ENCODE measurements around the gene GMCL2. TPM values are rescaled to one million over a fixed set of nuclear protein-coding genes. Genes with fewer than 3 reads are reported as not detected.

GMCL2 gene
- total and polyA plus RNA-seq, 9 of the 15 experiments (the other 6 are each of a cell fraction or from before 2014, with no cell fraction given), result 0.04 TPM; not detected in 8

DNA sequence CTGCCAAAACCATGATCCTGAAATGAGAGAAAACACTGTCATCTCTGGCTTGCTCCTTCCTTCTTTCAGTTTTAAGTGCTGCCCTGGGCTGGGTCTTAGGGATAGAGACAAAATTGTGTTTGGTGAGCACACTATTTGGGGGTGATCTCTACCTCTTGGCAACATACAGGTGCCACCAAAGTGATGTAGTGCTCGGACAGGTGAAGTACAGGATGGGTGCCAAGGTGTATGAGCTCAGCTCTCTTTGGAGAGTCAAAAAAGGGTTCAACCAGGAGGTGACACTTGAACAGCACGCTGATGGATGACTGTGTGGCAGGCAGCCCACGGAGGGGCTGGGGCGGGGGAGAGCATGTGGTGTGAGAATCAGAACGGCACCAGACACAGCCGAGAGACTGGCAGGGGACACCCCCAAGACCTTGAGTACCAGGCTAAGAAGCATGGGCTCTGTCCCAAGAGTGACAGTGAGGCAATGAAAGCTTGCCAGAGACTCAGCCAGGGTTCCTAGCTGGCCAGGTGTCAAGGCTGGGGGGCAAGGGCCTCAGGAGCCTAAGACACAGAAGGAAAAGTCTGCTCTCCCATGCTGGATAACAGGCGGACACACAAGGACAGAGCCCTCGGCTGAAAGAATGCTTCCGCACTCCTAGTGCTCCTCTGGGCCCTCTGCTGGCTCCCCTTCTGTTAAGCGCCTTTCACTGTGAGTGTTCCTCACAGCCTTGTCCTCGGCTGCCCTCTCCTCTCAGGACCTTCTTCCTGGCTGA is 36.0 kb downstream of the GMCL2 start (continued):
- TF ChIP-seq, protein P1, sequence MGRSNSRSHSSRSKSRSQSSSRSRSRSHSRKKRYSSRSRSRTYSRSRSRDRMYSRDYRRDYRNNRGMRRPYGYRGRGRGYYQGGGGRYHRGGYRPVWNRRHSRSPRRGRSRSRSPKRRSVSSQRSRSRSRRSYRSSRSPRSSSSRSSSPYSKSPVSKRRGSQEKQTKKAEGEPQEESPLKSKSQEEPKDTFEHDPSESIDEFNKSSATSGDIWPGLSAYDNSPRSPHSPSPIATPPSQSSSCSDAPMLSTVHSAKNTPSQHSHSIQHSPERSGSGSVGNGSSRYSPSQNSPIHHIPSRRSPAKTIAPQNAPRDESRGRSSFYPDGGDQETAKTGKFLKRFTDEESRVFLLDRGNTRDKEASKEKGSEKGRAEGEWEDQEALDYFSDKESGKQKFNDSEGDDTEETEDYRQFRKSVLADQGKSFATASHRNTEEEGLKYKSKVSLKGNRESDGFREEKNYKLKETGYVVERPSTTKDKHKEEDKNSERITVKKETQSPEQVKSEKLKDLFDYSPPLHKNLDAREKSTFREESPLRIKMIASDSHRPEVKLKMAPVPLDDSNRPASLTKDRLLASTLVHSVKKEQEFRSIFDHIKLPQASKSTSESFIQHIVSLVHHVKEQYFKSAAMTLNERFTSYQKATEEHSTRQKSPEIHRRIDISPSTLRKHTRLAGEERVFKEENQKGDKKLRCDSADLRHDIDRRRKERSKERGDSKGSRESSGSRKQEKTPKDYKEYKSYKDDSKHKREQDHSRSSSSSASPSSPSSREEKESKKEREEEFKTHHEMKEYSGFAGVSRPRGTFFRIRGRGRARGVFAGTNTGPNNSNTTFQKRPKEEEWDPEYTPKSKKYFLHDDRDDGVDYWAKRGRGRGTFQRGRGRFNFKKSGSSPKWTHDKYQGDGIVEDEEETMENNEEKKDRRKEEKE (IDR thresholded peaks at IDR 0.05; ENCODE audit: borderline replicate concordance in 1 of 2, control insufficient read depth in 1 of 2, low read depth in 2 of 2, low read length in 1 of 2), result no peak
- no peak for TF ChIP-seq ZBTB7A (IDR thresholded peaks at IDR 0.05; ENCODE audit: borderline replicate concordance, control insufficient read depth, low read depth, low read length)
- no peak for TF ChIP-seq SLC30A9 (CRISPR knock-in tag; IDR thresholded peaks at IDR 0.05)
- TF ChIP-seq NCOA4 (IDR thresholded peaks at IDR 0.05; ENCODE audit: partially characterized antibody), result no peak
- TF ChIP-seq, protein P2, sequence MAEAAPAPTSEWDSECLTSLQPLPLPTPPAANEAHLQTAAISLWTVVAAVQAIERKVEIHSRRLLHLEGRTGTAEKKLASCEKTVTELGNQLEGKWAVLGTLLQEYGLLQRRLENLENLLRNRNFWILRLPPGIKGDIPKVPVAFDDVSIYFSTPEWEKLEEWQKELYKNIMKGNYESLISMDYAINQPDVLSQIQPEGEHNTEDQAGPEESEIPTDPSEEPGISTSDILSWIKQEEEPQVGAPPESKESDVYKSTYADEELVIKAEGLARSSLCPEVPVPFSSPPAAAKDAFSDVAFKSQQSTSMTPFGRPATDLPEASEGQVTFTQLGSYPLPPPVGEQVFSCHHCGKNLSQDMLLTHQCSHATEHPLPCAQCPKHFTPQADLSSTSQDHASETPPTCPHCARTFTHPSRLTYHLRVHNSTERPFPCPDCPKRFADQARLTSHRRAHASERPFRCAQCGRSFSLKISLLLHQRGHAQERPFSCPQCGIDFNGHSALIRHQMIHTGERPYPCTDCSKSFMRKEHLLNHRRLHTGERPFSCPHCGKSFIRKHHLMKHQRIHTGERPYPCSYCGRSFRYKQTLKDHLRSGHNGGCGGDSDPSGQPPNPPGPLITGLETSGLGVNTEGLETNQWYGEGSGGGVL (CRISPR knock-in tag; IDR thresholded peaks at IDR 0.05), result no peak
- TF ChIP-seq ZNF212 (CRISPR knock-in tag; IDR thresholded peaks at IDR 0.05), result no peak
- TF ChIP-seq, protein P3, sequence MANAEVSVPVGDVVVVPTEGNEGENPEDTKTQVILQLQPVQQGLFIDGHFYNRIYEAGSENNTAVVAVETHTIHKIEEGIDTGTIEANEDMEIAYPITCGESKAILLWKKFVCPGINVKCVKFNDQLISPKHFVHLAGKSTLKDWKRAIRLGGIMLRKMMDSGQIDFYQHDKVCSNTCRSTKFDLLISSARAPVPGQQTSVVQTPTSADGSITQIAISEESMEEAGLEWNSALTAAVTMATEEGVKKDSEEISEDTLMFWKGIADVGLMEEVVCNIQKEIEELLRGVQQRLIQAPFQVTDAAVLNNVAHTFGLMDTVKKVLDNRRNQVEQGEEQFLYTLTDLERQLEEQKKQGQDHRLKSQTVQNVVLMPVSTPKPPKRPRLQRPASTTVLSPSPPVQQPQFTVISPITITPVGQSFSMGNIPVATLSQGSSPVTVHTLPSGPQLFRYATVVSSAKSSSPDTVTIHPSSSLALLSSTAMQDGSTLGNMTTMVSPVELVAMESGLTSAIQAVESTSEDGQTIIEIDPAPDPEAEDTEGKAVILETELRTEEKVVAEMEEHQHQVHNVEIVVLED (CRISPR knock-in tag; IDR thresholded peaks at IDR 0.05), result no peak
- TF ChIP-seq TFE3 (CRISPR knock-in tag; IDR thresholded peaks at IDR 0.05), result no peak
- no peak for TF ChIP-seq PRMT5 (CRISPR knock-in tag; IDR thresholded peaks at IDR 0.05)
- TF ChIP-seq POLR2A (conservative IDR thresholded peaks at IDR 0.05), result peak; percentile 58
- TF ChIP-seq MTA1 (IDR thresholded peaks at IDR 0.05; ENCODE audit: borderline replicate concordance), result no peak
- TF ChIP-seq, protein P4, sequence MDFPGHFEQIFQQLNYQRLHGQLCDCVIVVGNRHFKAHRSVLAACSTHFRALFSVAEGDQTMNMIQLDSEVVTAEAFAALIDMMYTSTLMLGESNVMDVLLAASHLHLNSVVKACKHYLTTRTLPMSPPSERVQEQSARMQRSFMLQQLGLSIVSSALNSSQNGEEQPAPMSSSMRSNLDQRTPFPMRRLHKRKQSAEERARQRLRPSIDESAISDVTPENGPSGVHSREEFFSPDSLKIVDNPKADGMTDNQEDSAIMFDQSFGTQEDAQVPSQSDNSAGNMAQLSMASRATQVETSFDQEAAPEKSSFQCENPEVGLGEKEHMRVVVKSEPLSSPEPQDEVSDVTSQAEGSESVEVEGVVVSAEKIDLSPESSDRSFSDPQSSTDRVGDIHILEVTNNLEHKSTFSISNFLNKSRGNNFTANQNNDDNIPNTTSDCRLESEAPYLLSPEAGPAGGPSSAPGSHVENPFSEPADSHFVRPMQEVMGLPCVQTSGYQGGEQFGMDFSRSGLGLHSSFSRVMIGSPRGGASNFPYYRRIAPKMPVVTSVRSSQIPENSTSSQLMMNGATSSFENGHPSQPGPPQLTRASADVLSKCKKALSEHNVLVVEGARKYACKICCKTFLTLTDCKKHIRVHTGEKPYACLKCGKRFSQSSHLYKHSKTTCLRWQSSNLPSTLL (IDR thresholded peaks at IDR 0.05), result no peak
- TF ChIP-seq, protein P5, sequence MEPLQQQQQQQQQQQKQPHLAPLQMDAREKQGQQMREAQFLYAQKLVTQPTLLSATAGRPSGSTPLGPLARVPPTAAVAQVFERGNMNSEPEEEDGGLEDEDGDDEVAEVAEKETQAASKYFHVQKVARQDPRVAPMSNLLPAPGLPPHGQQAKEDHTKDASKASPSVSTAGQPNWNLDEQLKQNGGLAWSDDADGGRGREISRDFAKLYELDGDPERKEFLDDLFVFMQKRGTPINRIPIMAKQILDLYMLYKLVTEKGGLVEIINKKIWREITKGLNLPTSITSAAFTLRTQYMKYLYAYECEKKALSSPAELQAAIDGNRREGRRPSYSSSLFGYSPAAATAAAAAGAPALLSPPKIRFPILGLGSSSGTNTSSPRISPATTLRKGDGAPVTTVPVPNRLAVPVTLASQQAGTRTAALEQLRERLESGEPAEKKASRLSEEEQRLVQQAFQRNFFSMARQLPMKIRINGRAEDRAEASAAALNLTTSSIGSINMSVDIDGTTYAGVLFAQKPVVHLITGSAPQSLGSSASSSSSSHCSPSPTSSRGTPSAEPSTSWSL (CRISPR knock-in tag; IDR thresholded peaks at IDR 0.05; ENCODE audit: borderline replicate concordance), result no peak
- TF ChIP-seq ARID1B (IDR thresholded peaks at IDR 0.05), result no peak

Measured in K562 (cell line).